ENCODE measurements around the gene FHAD1. TPM values are rescaled to one million over a fixed set of nuclear protein-coding genes. Genes with fewer than 3 reads are reported as not detected.

The FHAD1 gene
- total RNA-seq, 3 donors from 2014 or later (not counting 1 experiment from before 2014, with no cell fraction given) = 0.72 to 1.9 (median 1.7) TPM

DNA sequence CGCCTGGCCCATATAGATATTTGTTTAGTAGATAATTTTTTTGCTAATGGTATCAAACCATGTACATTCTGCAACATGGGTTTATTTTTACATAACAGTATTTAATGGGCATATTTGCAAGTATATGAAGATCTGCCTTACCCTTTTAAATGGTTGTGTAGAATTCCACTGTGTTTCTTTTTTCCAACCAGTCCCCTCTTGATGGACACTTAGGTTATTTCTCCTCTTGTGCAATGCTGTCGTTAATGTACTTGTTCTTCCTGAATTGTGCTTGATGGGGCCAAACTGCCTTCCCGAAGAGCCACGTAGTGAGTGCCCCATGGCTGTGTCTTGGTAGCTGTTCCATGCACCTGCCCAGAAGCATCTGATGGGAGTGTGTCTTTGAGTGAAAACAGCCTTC is 123.2 kb downstream of the FHAD1 start:
- no peak overlapping the region for H3K27ac ChIP-seq (ENCODE audit: low read length)
- no peaks in the 10 kb centered on the region for H3K9me3 ChIP-seq (ENCODE audit: control insufficient read depth, insufficient read depth, low read length)
- H3K4me3 ChIP-seq (ENCODE audit: low read length) = no peak overlapping the region
- DNase-seq (no peak), ATAC-seq (no peak)
- 96% methylated on average over 4 of the region's 4 CpGs for WGBS (ENCODE audit: insufficient coverage)
- H3K36me3 Mint-ChIP-seq = no peaks in the 10 kb centered on the region
- H3K27me3 ChIP-seq (ENCODE audit: control insufficient read depth, insufficient read depth, low read length) = no peaks in the 10 kb centered on the region
- no peaks in the 10 kb centered on the region for H3K27me3 Mint-ChIP-seq (ENCODE audit: low read depth in 2 of 2)
- peaks cover 2% of the 10 kb centered on the region for H3K4me1 ChIP-seq (ENCODE audit: control insufficient read depth, insufficient read depth, low read length)
- no peaks in the 10 kb centered on the region for H3K36me3 ChIP-seq (ENCODE audit: control insufficient read depth, insufficient read depth, low read length)
- intact Hi-C loops (cut with micrococcal nuclease) = no loop called here
- H3K9me3 Mint-ChIP-seq = no peaks in the 10 kb centered on the region
- no peak overlapping the region for H3K4me3 Mint-ChIP-seq
- H3K27ac Mint-ChIP-seq = no peak overlapping the region
- H3K4me1 Mint-ChIP-seq = peaks cover 10 to 28% of the 10 kb centered on the region in 2 donors
- TF ChIP-seq CTCF (IDR thresholded peaks at IDR 0.05) = no peak

DNA sequence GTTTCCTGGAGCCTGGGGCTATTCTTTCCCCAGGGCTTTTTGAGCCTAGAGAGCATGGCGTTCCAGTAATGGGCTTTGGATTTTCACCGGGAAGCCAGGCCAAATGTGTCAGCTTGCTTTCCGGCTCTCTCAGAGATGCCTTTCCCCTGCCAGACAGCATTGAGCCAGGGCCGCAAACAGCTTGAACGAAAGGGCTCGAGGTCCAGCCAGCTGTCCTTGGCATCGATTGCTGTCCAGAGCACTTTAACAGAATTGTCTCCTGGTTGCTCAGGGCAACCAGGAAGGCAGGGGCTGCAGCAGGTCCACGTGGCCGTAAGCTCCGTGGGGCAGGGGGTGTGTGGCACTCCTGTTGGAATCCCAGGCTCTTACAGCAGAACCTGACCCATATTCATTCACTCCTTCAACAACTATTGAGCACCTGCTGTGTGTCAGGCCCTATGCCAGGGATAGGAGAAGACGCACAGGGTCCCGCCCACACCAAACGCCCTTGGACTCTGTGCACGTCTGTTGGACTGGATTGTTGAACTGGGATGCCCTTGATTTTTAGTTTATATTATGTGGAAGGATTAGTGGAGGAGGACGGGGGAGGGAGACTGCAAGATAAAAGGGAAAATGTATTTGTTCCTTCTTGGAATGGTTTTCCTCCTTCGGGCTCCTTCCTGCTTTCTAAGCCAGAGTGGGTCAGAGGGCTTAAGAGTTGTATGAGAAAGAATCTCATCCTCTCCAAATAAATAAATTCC is 123.9 kb downstream of the FHAD1 start:
- intact Hi-C loops (cut with micrococcal nuclease) = no loop called here
- H3K9me3 Mint-ChIP-seq = no peaks in the 10 kb centered on the region

DNA sequence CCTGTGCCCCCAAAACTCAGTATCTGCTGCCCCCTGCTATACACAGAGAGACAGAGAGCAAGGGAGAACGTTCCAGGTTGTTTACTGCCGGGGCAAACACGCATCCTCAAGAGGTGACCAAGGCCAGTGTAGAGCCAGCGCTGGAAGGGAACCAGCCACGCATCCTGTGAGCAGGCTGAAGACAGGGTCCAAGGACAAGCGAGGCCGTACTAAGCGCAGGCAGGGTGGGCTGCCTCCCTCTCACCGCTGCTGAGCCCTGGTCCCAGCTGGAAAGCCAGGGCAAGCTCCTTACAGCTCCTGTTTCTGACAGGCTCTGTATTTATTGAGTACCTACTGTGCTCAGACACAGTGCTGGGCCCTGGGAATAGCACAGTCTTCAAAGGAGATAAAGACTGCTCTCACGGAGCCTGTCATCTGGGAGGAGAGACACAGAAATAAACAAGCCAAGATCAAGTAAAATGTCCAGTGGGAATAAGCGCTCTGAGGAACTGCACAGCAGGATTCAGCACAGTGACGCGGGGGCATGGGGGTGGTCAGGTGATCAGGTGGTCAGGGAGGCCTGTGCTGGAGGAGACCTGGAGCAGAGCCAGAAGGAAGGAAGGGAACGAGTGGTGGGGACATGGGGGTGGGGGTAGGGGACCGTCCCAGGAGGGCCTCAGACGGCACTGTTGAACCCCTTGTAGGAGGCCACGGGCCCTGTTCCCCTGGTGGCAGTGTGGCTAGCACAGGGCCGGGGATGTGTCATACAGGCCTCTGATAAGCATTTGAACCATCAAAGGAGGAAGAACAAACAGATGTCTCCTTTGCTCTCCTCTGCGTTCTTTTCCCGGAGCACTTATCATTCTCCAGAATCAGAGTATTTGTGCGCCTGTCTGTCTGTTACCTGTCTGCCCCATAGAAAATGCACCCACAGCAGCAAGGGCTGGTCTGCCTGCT is 124.9 kb downstream of the FHAD1 start:
- intact Hi-C loops (cut with micrococcal nuclease) = no loop called here
- ATAC-seq (no peak), DNase-seq (no peak)
- Mint-ChIP-seq H3K9me3 (no peaks in the 10 kb centered on the region), H3K36me3 (no peaks in the 10 kb centered on the region), H3K4me3 (no peak overlapping the region), H3K4me1 (peaks cover 9 to 28% of the 10 kb centered on the region in 2 donors), H3K27ac (no peak overlapping the region), H3K27me3 (ENCODE audit: low read depth in 2 of 2) (no peaks in the 10 kb centered on the region)
- TF ChIP-seq CTCF (IDR thresholded peaks at IDR 0.05) = no peak
- Histone ChIP-seq H3K36me3 (ENCODE audit: control insufficient read depth, insufficient read depth, low read length) (no peaks in the 10 kb centered on the region), H3K27me3 (ENCODE audit: control insufficient read depth, insufficient read depth, low read length) (no peaks in the 10 kb centered on the region), H3K4me1 (ENCODE audit: control insufficient read depth, insufficient read depth, low read length) (peaks cover 2% of the 10 kb centered on the region), H3K4me3 (ENCODE audit: low read length) (no peak overlapping the region), H3K27ac (ENCODE audit: low read length) (no peak overlapping the region), H3K9me3 (ENCODE audit: control insufficient read depth, insufficient read depth, low read length) (no peaks in the 10 kb centered on the region)
- 82% methylated on average over 21 of the region's 21 CpGs for WGBS (ENCODE audit: insufficient coverage)

More for the DNA sequence above, 123.9 kb downstream of the FHAD1 start:
- Histone ChIP-seq H3K27me3 (ENCODE audit: control insufficient read depth, insufficient read depth, low read length) (no peaks in the 10 kb centered on the region), H3K9me3 (ENCODE audit: control insufficient read depth, insufficient read depth, low read length) (no peaks in the 10 kb centered on the region), H3K36me3 (ENCODE audit: control insufficient read depth, insufficient read depth, low read length) (no peaks in the 10 kb centered on the region), H3K4me1 (ENCODE audit: control insufficient read depth, insufficient read depth, low read length) (peaks cover 2% of the 10 kb centered on the region), H3K4me3 (ENCODE audit: low read length) (no peak overlapping the region), H3K27ac (ENCODE audit: low read length) (no peak overlapping the region)
- no peak overlapping the region for H3K27ac Mint-ChIP-seq
- no peak for TF ChIP-seq CTCF (IDR thresholded peaks at IDR 0.05)
- ATAC-seq (no peak), DNase-seq (no peak)
- WGBS (ENCODE audit: insufficient coverage) = 93% methylated on average over 15 of the region's 16 CpGs
- no peak overlapping the region for H3K4me3 Mint-ChIP-seq
- H3K36me3 Mint-ChIP-seq = no peaks in the 10 kb centered on the region
- peaks cover 9 to 28% of the 10 kb centered on the region in 2 donors for H3K4me1 Mint-ChIP-seq
- no peaks in the 10 kb centered on the region for H3K27me3 Mint-ChIP-seq (ENCODE audit: low read depth in 2 of 2)
